Small intestine (tissue), 7 donors: Measurements from ENCODE around the gene ACTN1. TPM values are rescaled to one million over a fixed set of nuclear protein-coding genes. Genes with fewer than 3 reads are reported as not detected.

Experiments used
- DNase-seq, 2 donors: peaks; one replicate each; pipeline versions ENCODE4 v3.0.0 to v3.0.0-alpha.2; 2013
- FAIRE-seq: peaks from 2 replicates; lab custom pipeline; 2012; peaks lifted over from hg19 to GRCh38; lab: Jason Lieb, UNC
- H3K27ac ChIP-seq, 3 donors: one replicate each; pipeline ENCODE4 v1.5.1; 2013; ENCODE audit warnings: low read length in 2 of 3, mild to moderate bottlenecking in 2 of 3, control low read depth in 1 of 3, inconsistent platforms in 1 of 3, low read depth in 1 of 3, moderate library complexity in 1 of 3
- H3K27me3 ChIP-seq, 3 donors: one replicate each; pipeline ENCODE4 v1.6.1; 2013; ENCODE audit warnings: low read length in 3 of 3, inconsistent platforms in 1 of 3; ENCODE audit not compliant: control insufficient read depth in 3 of 3, insufficient read depth in 3 of 3
- H3K36me3 ChIP-seq, 3 donors: one replicate each; pipeline ENCODE4 v1.6.1; 2013; ENCODE audit warnings: low read length in 3 of 3, inconsistent platforms in 1 of 3, low read depth in 1 of 3, mild to moderate bottlenecking in 1 of 3, moderate library complexity in 1 of 3; ENCODE audit not compliant: control insufficient read depth in 3 of 3, insufficient read depth in 2 of 3
- H3K4me1 ChIP-seq, 3 donors: one replicate each; pipeline ENCODE4 v1.6.1; 2013; ENCODE audit warnings: low read length in 2 of 3, inconsistent platforms in 1 of 3, low read depth in 1 of 3, mild to moderate bottlenecking in 1 of 3, moderate library complexity in 1 of 3; ENCODE audit not compliant: control insufficient read depth in 3 of 3, insufficient read depth in 2 of 3
- H3K4me3 ChIP-seq, 3 donors: one replicate each; pipeline ENCODE4 v1.5.1; 2013; ENCODE audit warnings: low read length in 3 of 3, control low read depth in 1 of 3, inconsistent platforms in 1 of 3, low read depth in 1 of 3, mild to moderate bottlenecking in 1 of 3, moderate library complexity in 1 of 3
- H3K9me3 ChIP-seq, 2 donors: one replicate each; pipeline ENCODE4 v1.6.1; 2013; ENCODE audit warnings: low read depth in 1 of 2, low read length in 1 of 2; ENCODE audit not compliant: control insufficient read depth in 2 of 2, insufficient read depth in 1 of 2
- WGBS, 3 donors: extraction: QIAGEN DNeasy Blood & Tissue Kit; methylation state at CpG; one replicate each; pipeline ENCODE4 v1.1.7; 2013; 5-methylcytosine and 5-hydroxymethylcytosine counted together
- polyA plus RNA-seq, 4 donors: library from polyadenylated mRNA; stranded (reverse) in 3 of 4; unstranded in 1 of 4; fragments of 200-250 nt in 3 of 4; fragments of 120-200 nt in 1 of 4; gene quantifications; one replicate each; pipeline versions ENCODE4 v1.2.1 to v1.2.3, GENCODE V29; 2013
- donor health status: healthy with polysubstance abuse.
- donor health status: control.
- donor health status: control.
- donor health status: Bipolar disorder and iron deficiency.
- donor health status: healthy.

Gene ACTN1
- polyA plus RNA-seq, 4 donors, result 6.7 to 67.7 (median 33.1) TPM

GRCh38 chr14:68937471-68938270 is 41.4 kb downstream of the ACTN1 start:
- no peaks in the 10 kb centered on the region for H3K9me3 ChIP-seq
- peaks cover 0 to 32% (median 0%) of the 10 kb centered on the region in 3 donors for H3K36me3 ChIP-seq
- WGBS, 3 donors, result 27 to 43% (median 37%) methylated on average over 11 of the region's 11 CpGs
- DNase-seq (peak; percentile 66 to 75), FAIRE-seq (no peak)
- H3K4me1 ChIP-seq, result peaks cover 0 to 46% (median 6%) of the 10 kb centered on the region in 3 donors
- no peaks in the 10 kb centered on the region for H3K27me3 ChIP-seq
- H3K4me3 ChIP-seq, result no peak overlapping the region
- peak overlapping the region; percentile 9 to 94 (median 85) for H3K27ac ChIP-seq

GRCh38 chr14:68936980-68937379 is 42.1 kb downstream of the ACTN1 start:
- no peak for FAIRE-seq
- peaks cover 0 to 26% (median 0%) of the 10 kb centered on the region in 3 donors for H3K36me3 ChIP-seq
- no peaks in the 10 kb centered on the region for H3K9me3 ChIP-seq
- WGBS, 3 donors, result 75 to 84% (median 79%) methylated on average over 2 of the region's 2 CpGs
- no peak overlapping the region for H3K4me3 ChIP-seq
- no peak for DNase-seq
- peak overlapping the region in 1 of 3 donors; percentile 77 for H3K27ac ChIP-seq
- H3K4me1 ChIP-seq, result peaks cover 0 to 42% (median 6%) of the 10 kb centered on the region in 3 donors
- H3K27me3 ChIP-seq, result no peaks in the 10 kb centered on the region

GRCh38 chr14:68936476-68936875 is 42.6 kb downstream of the ACTN1 start:
- Histone ChIP-seq H3K4me1 (peaks cover 0 to 41% (median 6%) of the 10 kb centered on the region in 3 donors), H3K4me3 (no peak overlapping the region), H3K27ac (peak overlapping the region in 2 of 3 donors; percentile 17 to 77), H3K9me3 (no peaks in the 10 kb centered on the region), H3K27me3 (no peaks in the 10 kb centered on the region), H3K36me3 (peaks cover 0 to 24% (median 0%) of the 10 kb centered on the region in 3 donors)
- DNase-seq (no peak), FAIRE-seq (no peak)
- 66 to 88% (median 67%) methylated on average over 8 of the region's 8 CpGs for WGBS, 3 donors

- H3K4me3 ChIP-seq, result no peak overlapping the region
- H3K4me1 ChIP-seq, result peaks cover 0 to 35% (median 6%) of the 10 kb centered on the region in 3 donors
- 51 to 75% (median 63%) methylated on average over 6 of the region's 6 CpGs for WGBS, 3 donors
- H3K9me3 ChIP-seq, result no peaks in the 10 kb centered on the region
- no peaks in the 10 kb centered on the region for H3K27me3 ChIP-seq
- H3K27ac ChIP-seq, result peak overlapping the region in 2 of 3 donors; percentile 17 to 77
- H3K36me3 ChIP-seq, result peaks cover 0 to 31% (median 0%) of the 10 kb centered on the region in 3 donors
- DNase-seq, result peak in 1 of 2 donors; percentile 30
- FAIRE-seq, result no peak
Measured at GRCh38 chr14:68935761-68936214, 43.3 kb downstream of the ACTN1 start.

DNA sequence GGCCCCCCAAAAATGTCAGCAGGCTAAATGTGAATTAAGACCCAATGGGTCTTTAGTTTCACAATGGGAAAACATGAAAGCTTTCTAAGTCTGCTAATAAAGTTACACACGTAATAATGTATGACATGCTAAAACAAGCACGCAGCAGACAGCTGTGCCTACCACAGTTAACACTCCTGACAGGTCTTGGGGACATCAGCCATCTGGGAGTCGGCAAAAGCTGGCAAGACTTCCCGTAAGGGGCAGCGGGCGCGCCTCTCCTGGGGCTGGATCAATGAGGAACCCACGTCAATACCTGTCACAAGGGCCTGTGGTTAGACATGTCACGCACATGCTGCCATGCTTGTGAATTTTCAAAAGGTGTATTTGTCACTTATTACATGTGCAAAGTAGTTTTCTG is 45.0 kb downstream of the ACTN1 start:
- H3K4me1 ChIP-seq, result peaks cover 0 to 18% (median 6%) of the 10 kb centered on the region in 3 donors
- FAIRE-seq, result no peak

GRCh38 chr14:68932686-68933085 is 46.4 kb downstream of the ACTN1 start:
- DNase-seq, result no peak
- H3K9me3 ChIP-seq, result no peaks in the 10 kb centered on the region
- no peaks in the 10 kb centered on the region for H3K27me3 ChIP-seq
- H3K27ac ChIP-seq, result no peak overlapping the region
- no peak for FAIRE-seq
- peaks cover 0 to 47% (median 0%) of the 10 kb centered on the region in 3 donors for H3K36me3 ChIP-seq
- H3K4me3 ChIP-seq, result no peak overlapping the region
- 88 to 93% (median 88%) methylated on average over 5 of the region's 5 CpGs for WGBS, 3 donors
- H3K4me1 ChIP-seq, result peaks cover 0 to 14% (median 7%) of the 10 kb centered on the region in 3 donors

More for the DNA sequence above, 45.0 kb downstream of the ACTN1 start:
- H3K9me3 ChIP-seq, result no peaks in the 10 kb centered on the region
- no peaks in the 10 kb centered on the region for H3K27me3 ChIP-seq
- no peak for DNase-seq
- no peak overlapping the region for H3K4me3 ChIP-seq
- no peak overlapping the region for H3K27ac ChIP-seq
- H3K36me3 ChIP-seq, result peaks cover 0 to 38% (median 0%) of the 10 kb centered on the region in 3 donors
- WGBS, 3 donors, result 88 to 90% (median 88%) methylated on average over 9 of the region's 9 CpGs

DNA sequence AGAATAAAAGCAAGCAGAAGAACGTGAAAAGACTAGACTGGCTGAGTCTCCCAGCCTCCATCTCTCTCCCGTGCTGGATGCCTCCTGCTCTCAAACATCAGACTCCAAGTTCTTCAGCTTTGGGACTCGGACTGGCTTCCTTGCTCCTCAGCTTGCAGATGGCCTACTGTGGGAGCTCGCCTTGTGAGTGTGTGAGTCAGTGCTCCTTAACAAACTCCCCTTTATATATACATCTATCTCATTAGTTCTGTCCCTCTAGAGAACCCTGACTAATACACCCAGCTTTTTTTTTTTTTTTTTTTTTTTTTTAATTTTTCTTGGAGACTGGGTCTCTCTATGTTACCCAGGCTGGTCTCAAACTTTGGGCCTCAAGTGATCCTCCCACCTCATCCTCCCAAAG is 46.9 kb downstream of the ACTN1 start:
- Histone ChIP-seq H3K4me3 (no peak overlapping the region), H3K4me1 (peaks cover 0 to 10% (median 7%) of the 10 kb centered on the region in 3 donors), H3K9me3 (no peaks in the 10 kb centered on the region), H3K27ac (no peak overlapping the region), H3K27me3 (no peaks in the 10 kb centered on the region), H3K36me3 (peaks cover 0 to 50% (median 0%) of the 10 kb centered on the region in 3 donors)
- 68 to 77% (median 70%) methylated on average over 4 of the region's 4 CpGs for WGBS, 3 donors
- DNase-seq (no peak), FAIRE-seq (no peak)

GRCh38 chr14:68931474-68932051 is 47.5 kb downstream of the ACTN1 start:
- Histone ChIP-seq H3K27me3 (no peaks in the 10 kb centered on the region), H3K4me1 (peaks cover 0 to 10% (median 7%) of the 10 kb centered on the region in 3 donors), H3K36me3 (peaks cover 0 to 48% (median 0%) of the 10 kb centered on the region in 3 donors), H3K27ac (no peak overlapping the region), H3K9me3 (peaks cover 0 to under 1% of the 10 kb centered on the region in 2 donors), H3K4me3 (no peak overlapping the region)
- FAIRE-seq (no peak), DNase-seq (no peak)
- WGBS, 3 donors, result 88 to 91% (median 91%) methylated on average over 5 of the region's 5 CpGs
